ENCODE measurements around the gene TMC8.

DNA sequence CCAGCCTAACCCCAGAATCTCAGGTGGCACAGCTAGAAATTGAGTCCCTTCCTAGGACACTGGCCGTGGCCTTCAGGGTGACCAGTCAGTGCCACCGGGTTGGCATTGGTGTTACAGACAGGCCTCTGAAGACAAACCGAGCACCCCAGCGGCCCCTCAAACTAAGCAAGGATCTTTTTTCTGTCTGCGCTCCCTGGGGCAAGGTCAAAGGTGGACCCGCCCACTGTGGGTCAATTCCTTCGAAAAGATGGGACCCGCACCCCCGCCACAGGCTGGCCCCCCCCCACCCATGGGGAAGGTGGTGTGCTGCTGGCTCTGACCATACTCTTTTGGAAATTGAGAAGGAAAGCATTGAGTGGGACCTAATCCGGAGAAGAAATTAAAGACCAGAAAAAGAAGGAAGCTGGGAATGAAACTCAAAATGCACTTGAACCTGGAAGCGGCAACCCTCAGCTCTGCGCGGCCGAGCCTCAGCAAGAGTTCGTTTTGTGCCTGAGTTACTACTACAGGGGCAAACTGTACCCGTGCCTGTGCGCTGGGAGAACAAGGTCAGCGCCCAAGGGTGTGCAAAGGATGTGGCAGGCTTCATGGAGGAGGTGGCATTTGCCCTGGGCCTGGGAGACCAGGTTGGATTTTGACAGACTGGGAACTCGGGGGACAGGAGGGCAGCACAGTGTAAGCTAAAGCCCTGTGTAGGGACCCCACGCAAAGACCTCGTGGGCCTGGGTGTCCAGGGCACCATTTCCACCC, 22.4 kb upstream of the TMC8 start:
- TF ChIP-seq, protein P1, sequence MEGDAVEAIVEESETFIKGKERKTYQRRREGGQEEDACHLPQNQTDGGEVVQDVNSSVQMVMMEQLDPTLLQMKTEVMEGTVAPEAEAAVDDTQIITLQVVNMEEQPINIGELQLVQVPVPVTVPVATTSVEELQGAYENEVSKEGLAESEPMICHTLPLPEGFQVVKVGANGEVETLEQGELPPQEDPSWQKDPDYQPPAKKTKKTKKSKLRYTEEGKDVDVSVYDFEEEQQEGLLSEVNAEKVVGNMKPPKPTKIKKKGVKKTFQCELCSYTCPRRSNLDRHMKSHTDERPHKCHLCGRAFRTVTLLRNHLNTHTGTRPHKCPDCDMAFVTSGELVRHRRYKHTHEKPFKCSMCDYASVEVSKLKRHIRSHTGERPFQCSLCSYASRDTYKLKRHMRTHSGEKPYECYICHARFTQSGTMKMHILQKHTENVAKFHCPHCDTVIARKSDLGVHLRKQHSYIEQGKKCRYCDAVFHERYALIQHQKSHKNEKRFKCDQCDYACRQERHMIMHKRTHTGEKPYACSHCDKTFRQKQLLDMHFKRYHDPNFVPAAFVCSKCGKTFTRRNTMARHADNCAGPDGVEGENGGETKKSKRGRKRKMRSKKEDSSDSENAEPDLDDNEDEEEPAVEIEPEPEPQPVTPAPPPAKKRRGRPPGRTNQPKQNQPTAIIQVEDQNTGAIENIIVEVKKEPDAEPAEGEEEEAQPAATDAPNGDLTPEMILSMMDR (IDR thresholded peaks at IDR 0.05; ENCODE audit: poor library complexity, severe bottlenecking) = no peak
- no peak for TF ChIP-seq EZH2 (IDR thresholded peaks at IDR 0.05; ENCODE audit: borderline replicate concordance, insufficient read depth, low read length, poor library complexity, severe bottlenecking)
- TF ChIP-seq POLR2AphosphoS5 (IDR thresholded peaks at IDR 0.05) = no peak
- TF ChIP-seq RAD21 (conservative IDR thresholded peaks at IDR 0.05) = no peak
- TF ChIP-seq, protein P2, sequence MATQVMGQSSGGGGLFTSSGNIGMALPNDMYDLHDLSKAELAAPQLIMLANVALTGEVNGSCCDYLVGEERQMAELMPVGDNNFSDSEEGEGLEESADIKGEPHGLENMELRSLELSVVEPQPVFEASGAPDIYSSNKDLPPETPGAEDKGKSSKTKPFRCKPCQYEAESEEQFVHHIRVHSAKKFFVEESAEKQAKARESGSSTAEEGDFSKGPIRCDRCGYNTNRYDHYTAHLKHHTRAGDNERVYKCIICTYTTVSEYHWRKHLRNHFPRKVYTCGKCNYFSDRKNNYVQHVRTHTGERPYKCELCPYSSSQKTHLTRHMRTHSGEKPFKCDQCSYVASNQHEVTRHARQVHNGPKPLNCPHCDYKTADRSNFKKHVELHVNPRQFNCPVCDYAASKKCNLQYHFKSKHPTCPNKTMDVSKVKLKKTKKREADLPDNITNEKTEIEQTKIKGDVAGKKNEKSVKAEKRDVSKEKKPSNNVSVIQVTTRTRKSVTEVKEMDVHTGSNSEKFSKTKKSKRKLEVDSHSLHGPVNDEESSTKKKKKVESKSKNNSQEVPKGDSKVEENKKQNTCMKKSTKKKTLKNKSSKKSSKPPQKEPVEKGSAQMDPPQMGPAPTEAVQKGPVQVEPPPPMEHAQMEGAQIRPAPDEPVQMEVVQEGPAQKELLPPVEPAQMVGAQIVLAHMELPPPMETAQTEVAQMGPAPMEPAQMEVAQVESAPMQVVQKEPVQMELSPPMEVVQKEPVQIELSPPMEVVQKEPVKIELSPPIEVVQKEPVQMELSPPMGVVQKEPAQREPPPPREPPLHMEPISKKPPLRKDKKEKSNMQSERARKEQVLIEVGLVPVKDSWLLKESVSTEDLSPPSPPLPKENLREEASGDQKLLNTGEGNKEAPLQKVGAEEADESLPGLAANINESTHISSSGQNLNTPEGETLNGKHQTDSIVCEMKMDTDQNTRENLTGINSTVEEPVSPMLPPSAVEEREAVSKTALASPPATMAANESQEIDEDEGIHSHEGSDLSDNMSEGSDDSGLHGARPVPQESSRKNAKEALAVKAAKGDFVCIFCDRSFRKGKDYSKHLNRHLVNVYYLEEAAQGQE (IDR thresholded peaks at IDR 0.05; ENCODE audit: borderline replicate concordance) = no peak
- no peak for TF ChIP-seq TAF1 (IDR thresholded peaks at IDR 0.05; ENCODE audit: low read depth)
- TF ChIP-seq EP300 (conservative IDR thresholded peaks at IDR 0.05; ENCODE audit: poor library complexity, severe bottlenecking) = no peak
- no peak for TF ChIP-seq MXI1 (conservative IDR thresholded peaks at IDR 0.05; ENCODE audit: poor library complexity, severe bottlenecking)
- TF ChIP-seq SMC3 (conservative IDR thresholded peaks at IDR 0.05; ENCODE audit: poor library complexity) = no peak

All from neural cell (in vitro differentiated cells).